NCI-H345 (cell line): ENCODE data around the gene SEC16A.

Source experiments
- DNase-seq: peaks from one replicate; lab custom pipeline; 2025; lab: John Stamatoyannopoulos, UW

The SEC16A gene

GRCh38 chr9:136463578-136463977 is 19.3 kb downstream of the SEC16A start:
- DNase-seq = no peak

- no peak for DNase-seq
Observed at GRCh38 chr9:136462664-136463063, 20.2 kb downstream of the SEC16A start.

GRCh38 chr9:136460772-136461325 is 22.0 kb downstream of the SEC16A start:
- DNase-seq = no peak

- no peak for DNase-seq
Observed at GRCh38 chr9:136459425-136459824, 23.4 kb downstream of the SEC16A start.

GRCh38 chr9:136457326-136457725 is 25.5 kb downstream of the SEC16A start:
- no peak for DNase-seq

- no peak for DNase-seq
Observed at GRCh38 chr9:136456258-136456657, 26.6 kb downstream of the SEC16A start.

GRCh38 chr9:136455043-136456002 is 27.5 kb downstream of the SEC16A start:
- no peak for DNase-seq

- DNase-seq = no peak
Observed at GRCh38 chr9:136454026-136454796, 28.6 kb downstream of the SEC16A start.

GRCh38 chr9:136453326-136453725 is 29.5 kb downstream of the SEC16A start:
- DNase-seq = no peak

GRCh38 chr9:136451221-136451877 is 31.5 kb downstream of the SEC16A start:
- DNase-seq = no peak

GRCh38 chr9:136448655-136449054 is 34.2 kb downstream of the SEC16A start:
- DNase-seq = no peak

- DNase-seq = no peak
Observed at GRCh38 chr9:136447173-136447778, 35.6 kb downstream of the SEC16A start.

- DNase-seq = no peak
Observed at GRCh38 chr9:136445799-136446198, 37.0 kb downstream of the SEC16A start.

- DNase-seq = no peak
Observed at GRCh38 chr9:136444102-136444501, 38.7 kb downstream of the SEC16A start.

- no peak for DNase-seq
Observed at GRCh38 chr9:136443687-136444086, 39.2 kb downstream of the SEC16A start.

GRCh38 chr9:136443087-136443486 is 39.8 kb downstream of the SEC16A start:
- no peak for DNase-seq

- DNase-seq = no peak
Observed at GRCh38 chr9:136442265-136442664, 40.6 kb downstream of the SEC16A start.

GRCh38 chr9:136441681-136442245 is 41.1 kb downstream of the SEC16A start:
- DNase-seq = no peak

GRCh38 chr9:136441191-136441680 is 41.6 kb downstream of the SEC16A start:
- no peak for DNase-seq

- peak; percentile 75 for DNase-seq
Observed at GRCh38 chr9:136439481-136440408, 43.1 kb downstream of the SEC16A start, which contains the start of gene INPP5E. INPP5E (minus strand) TSS chr9:136439845; CDS start chr9:136439419, 426 bp downstream.
